ENCODE data around the gene FAM20A.
"Not testable (repeated sequence)": the region's sequence is repeated elsewhere in the genome, so short reads cannot be mapped to it uniquely, and the experiment has no call there.

FAM20A gene

GRCh38 chr17:68518063-68518815, 82.9 kb downstream of the FAM20A start:
- DNase-seq (ENCODE audit: low spot score), result no peak

GRCh38 chr17:68517605-68518004, 83.6 kb downstream of the FAM20A start:
- DNase-seq (ENCODE audit: low spot score), result not testable (repeated sequence)

- no peak for DNase-seq (ENCODE audit: low spot score)
Measured at GRCh38 chr17:68516732-68517131, 84.4 kb downstream of the FAM20A start.

- DNase-seq (ENCODE audit: low spot score), result no peak
Measured at GRCh38 chr17:68514831-68515635, 86.1 kb downstream of the FAM20A start.

GRCh38 chr17:68513932-68514331, 87.2 kb downstream of the FAM20A start:
- peak; percentile 11 for DNase-seq (ENCODE audit: low spot score)

- DNase-seq (ENCODE audit: low spot score), result peak; percentile 39
Measured at GRCh38 chr17:68512960-68513474, 88.2 kb downstream of the FAM20A start.

- peak; percentile 95 for DNase-seq (ENCODE audit: low spot score)
Measured at GRCh38 chr17:68512247-68512959, 88.8 kb downstream of the FAM20A start, which contains the start of gene PRKAR1A. PRKAR1A (plus strand) TSS chr17:68512430; CDS start chr17:68515400, 2,970 bp downstream.

- no peak for DNase-seq (ENCODE audit: low spot score)
Measured at GRCh38 chr17:68511671-68512246, 89.4 kb downstream of the FAM20A start.

GRCh38 chr17:68511254-68511670, 89.9 kb downstream of the FAM20A start:
- no peak for DNase-seq (ENCODE audit: low spot score)

- DNase-seq (ENCODE audit: low spot score), result no peak
Measured at GRCh38 chr17:68509141-68510057, 91.8 kb downstream of the FAM20A start.

- no peak for DNase-seq (ENCODE audit: low spot score)
Measured at GRCh38 chr17:68507576-68507975, 93.6 kb downstream of the FAM20A start.

GRCh38 chr17:68505951-68506350, 95.2 kb downstream of the FAM20A start:
- DNase-seq (ENCODE audit: low spot score), result no peak

GRCh38 chr17:68501074-68501473, 100.1 kb downstream of the FAM20A start:
- no peak for DNase-seq (ENCODE audit: low spot score)

- DNase-seq (ENCODE audit: low spot score), result no peak
Measured at GRCh38 chr17:68499587-68499986, 101.6 kb downstream of the FAM20A start.

- DNase-seq (ENCODE audit: low spot score), result no peak
Measured at GRCh38 chr17:68498479-68499326, 102.5 kb downstream of the FAM20A start.

GRCh38 chr17:68497885-68498319, 103.3 kb downstream of the FAM20A start:
- no peak for DNase-seq (ENCODE audit: low spot score)

- no peak for DNase-seq (ENCODE audit: low spot score)
Measured at GRCh38 chr17:68495081-68495480, 106.1 kb downstream of the FAM20A start.

GRCh38 chr17:68492394-68493054, 108.6 kb downstream of the FAM20A start:
- not testable (repeated sequence) for DNase-seq (ENCODE audit: low spot score)
